Mesothelial cell of epicardium (in vitro differentiated cells): ENCODE results near the gene CACNA1I. TPM values are rescaled to one million over a fixed set of nuclear protein-coding genes. Genes with fewer than 3 reads are reported as not detected.

Source experiments
- DNase-seq, 2 experiments: peaks; one replicate each; pipeline ENCODE4 v3.0.0; 2021; ENCODE audit warnings: low spot score in 2 of 2; ENCODE audit not compliant: unreplicated experiment in 2 of 2
- H3K27ac Mint-ChIP-seq: 2 replicates; pipeline ENCODE4 v1.8.0; 2021; ENCODE audit warnings: mixed read lengths
- H3K27me3 Mint-ChIP-seq: 2 replicates; pipeline ENCODE4 v1.8.0; 2021; ENCODE audit warnings: low read depth, mixed read lengths
- H3K36me3 Mint-ChIP-seq: 2 replicates; pipeline ENCODE4 v1.8.0; 2021; ENCODE audit warnings: mixed read lengths
- H3K4me1 Mint-ChIP-seq: 2 replicates; pipeline ENCODE4 v1.8.0; 2021; ENCODE audit warnings: mixed read lengths
- H3K4me3 Mint-ChIP-seq: 2 replicates; pipeline ENCODE4 v1.8.0; 2021; ENCODE audit warnings: mild to moderate bottlenecking, moderate library complexity, mixed read lengths
- H3K9me3 Mint-ChIP-seq: 2 replicates; pipeline ENCODE4 v1.8.0; 2021; ENCODE audit warnings: mixed read lengths
- total RNA-seq: library from RNA; stranded (reverse); gene quantifications from 3 replicates; pipeline ENCODE4 v1.2.1, GENCODE V29; 2021
- TF ChIP-seq, protein P1 (sequence below): fragments of 200-600 bp; sonication (generic); IDR thresholded peaks from one replicate; pipeline ENCODE4 v1.5.0; 2021; ENCODE audit warnings: antibody characterized with exemption; ENCODE audit not compliant: unreplicated experiment

Gene CACNA1I
- total RNA-seq, 1 donor from 2014 or later, result 0.31 TPM

DNA sequence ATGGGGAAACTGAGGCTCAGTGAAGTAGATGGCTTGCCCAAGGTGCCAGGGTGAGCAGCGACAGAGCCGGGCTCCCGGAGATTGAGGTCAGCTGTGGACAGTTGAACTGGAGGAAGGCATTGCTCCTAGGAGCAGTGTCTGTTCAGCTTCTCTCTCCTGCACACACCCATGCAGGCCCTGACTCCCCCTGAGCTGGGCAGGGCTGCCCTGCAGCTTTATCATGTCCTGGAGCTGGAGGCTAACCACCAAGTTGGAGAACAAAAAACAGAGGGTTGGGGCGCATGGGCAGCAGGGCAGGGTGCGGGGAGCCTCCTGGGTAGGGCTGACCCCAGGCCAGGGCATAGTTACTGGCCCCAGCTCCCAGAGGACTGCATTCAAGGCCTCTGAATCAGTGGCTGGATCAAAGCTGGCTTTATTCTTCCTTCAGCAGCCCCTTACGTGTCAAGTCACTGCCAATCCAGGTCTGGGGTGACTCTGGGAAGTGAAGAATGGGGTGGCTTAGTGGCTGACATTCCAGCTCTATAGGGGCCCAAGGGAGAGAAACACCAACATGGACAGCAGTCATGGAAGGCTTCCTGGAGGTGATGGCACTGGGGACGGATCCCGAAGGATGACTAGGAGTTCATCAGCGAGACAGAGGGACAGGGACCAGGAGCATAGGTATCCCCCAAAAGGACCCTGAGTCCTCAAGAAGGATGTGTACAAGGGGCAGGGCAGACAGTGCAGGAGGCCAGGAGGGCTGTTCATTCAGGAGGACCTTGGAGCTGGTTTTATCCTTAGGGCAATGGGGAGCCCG lies 83.8 kb downstream of the CACNA1I start:
- Mint-ChIP-seq H3K36me3 (no peaks in the 10 kb centered on the region), H3K9me3 (no peaks in the 10 kb centered on the region), H3K4me3 (no peak overlapping the region), H3K4me1 (no peaks in the 10 kb centered on the region), H3K27me3 (peaks cover 41% of the 10 kb centered on the region), H3K27ac (no peak overlapping the region)
- TF ChIP-seq, protein P1, sequence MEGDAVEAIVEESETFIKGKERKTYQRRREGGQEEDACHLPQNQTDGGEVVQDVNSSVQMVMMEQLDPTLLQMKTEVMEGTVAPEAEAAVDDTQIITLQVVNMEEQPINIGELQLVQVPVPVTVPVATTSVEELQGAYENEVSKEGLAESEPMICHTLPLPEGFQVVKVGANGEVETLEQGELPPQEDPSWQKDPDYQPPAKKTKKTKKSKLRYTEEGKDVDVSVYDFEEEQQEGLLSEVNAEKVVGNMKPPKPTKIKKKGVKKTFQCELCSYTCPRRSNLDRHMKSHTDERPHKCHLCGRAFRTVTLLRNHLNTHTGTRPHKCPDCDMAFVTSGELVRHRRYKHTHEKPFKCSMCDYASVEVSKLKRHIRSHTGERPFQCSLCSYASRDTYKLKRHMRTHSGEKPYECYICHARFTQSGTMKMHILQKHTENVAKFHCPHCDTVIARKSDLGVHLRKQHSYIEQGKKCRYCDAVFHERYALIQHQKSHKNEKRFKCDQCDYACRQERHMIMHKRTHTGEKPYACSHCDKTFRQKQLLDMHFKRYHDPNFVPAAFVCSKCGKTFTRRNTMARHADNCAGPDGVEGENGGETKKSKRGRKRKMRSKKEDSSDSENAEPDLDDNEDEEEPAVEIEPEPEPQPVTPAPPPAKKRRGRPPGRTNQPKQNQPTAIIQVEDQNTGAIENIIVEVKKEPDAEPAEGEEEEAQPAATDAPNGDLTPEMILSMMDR, result no peak
- DNase-seq, result no peak

DNA sequence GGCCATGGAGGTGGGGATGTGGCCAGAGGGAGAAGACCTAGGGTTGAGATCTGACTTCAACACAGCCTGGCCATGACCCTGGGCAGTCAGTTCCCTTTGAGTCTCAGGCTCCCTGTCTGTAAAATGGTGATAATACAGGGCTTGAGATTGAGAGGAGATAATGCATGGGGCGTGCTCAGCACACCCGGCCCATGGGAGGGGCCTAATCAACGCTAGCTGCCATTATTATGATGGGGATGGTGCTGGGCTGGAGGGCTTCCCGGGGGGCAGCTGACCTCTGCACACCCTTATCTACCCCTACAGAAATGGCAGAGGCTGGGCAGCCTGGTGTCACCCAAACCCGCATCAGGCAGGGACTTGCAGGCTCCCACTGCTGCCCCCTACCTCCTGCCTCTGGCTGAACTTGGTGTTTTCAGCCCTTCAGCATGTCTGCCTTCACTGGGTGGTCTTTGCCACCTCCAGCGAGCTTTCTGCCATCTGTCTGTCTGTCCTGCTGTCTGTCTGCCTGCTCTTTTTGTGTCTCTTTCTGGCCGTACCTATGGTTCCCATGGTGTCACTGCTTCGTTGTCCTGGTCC lies 84.5 kb downstream of the CACNA1I start:
- H3K4me1 Mint-ChIP-seq, result no peaks in the 10 kb centered on the region
- no peaks in the 10 kb centered on the region for H3K36me3 Mint-ChIP-seq
- no peak overlapping the region for H3K4me3 Mint-ChIP-seq
- no peak for DNase-seq
- H3K27ac Mint-ChIP-seq, result no peak overlapping the region
- H3K27me3 Mint-ChIP-seq, result peaks cover 49% of the 10 kb centered on the region
- H3K9me3 Mint-ChIP-seq, result no peaks in the 10 kb centered on the region
- TF ChIP-seq, protein P1, result no peak

DNA sequence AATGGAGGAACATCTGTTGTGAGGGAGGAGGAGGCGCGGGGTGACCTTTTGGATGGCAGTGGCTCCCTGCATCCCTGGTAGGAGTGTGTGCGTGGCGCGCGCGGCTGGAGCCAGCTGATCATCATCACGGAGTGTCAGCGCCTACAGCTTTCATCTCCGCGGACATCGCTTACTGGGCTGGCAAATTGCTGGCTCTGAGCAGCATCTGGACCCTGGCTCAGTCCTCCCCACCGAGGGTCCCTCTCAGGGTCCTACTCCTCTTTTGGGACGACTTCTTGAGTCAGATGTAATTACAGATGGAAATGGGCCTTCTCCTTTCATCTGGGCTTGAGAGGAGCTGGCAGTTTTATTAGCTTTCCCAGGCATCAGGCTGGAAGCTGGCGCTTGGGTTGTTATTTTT lies 85.3 kb downstream of the CACNA1I start:
- TF ChIP-seq, protein P1, result no peak
- no peak overlapping the region for H3K27ac Mint-ChIP-seq
- peaks cover 56% of the 10 kb centered on the region for H3K27me3 Mint-ChIP-seq
- no peak overlapping the region for H3K4me3 Mint-ChIP-seq
- H3K36me3 Mint-ChIP-seq, result no peaks in the 10 kb centered on the region
- no peaks in the 10 kb centered on the region for H3K4me1 Mint-ChIP-seq
- DNase-seq, result no peak
- H3K9me3 Mint-ChIP-seq, result no peaks in the 10 kb centered on the region

DNA sequence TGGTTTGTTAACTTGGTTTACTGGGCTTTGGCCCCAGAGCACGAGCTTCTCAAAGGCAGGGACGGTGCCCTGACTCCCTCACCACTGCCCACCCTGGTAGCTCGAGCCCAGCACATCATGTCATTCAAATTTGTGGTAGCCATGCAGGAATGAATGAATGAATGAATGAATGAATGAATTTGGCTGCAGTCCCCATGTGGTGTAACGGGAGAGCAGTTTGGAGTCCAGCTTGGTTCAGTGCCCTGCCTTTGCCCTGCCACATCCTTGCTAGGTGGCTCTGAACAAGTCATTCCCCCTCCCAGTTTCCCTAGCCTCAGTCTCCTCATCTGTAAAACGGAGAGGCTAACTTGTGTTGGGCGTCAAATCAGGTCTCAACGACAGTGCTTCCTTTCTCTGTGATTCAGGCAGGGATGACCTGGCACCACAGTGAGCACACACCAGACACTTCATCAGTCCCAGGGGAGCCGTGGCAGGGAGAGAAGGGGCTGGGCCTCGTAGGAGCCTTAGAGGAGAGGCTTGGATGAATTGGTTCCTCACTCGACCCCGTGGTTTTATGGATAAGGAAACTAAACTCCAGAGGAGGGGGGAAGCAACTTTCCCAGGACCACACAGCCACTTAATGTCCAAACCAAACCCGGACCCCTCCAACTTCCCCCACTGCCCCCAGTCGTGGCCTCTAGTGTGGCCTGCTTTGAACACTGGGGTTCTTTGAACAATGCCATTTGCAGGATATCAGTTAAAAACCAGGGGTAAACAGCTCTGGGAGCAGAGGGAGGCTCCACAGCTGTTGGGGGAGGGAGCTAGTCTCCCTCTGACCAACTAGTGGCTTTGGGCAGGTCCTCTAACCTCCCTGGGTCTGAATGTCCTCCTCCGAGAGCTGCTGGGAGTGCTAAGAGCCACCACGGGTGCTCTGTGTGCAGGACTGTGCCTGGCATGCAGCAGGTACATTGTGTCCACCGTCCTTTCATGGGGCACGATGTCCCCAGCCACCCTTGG lies 86.2 kb downstream of the CACNA1I start:
- no peak for DNase-seq
- TF ChIP-seq, protein P1, result no peak
- H3K4me1 Mint-ChIP-seq, result no peaks in the 10 kb centered on the region
- no peaks in the 10 kb centered on the region for H3K36me3 Mint-ChIP-seq
- peaks cover 66% of the 10 kb centered on the region for H3K27me3 Mint-ChIP-seq
- no peaks in the 10 kb centered on the region for H3K9me3 Mint-ChIP-seq
- no peak overlapping the region for H3K27ac Mint-ChIP-seq
- H3K4me3 Mint-ChIP-seq, result no peak overlapping the region

DNA sequence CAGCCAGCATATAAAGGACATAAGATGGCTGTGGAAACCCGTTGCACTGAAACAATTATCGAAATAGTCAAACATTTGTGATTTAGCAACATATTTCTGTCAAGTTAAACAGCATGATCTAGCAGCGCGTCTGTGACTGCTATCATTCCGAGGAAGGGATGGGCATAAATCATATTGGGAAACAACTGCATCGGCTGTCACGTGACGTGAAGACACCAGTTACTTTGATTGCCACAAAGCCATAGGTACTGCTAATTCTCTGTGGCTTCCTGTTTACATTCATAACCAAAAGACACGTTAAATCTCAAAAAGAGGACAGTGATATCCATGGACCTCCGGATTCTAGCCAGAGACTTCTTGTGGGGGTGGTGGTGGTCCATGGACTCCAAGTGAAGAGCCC lies 87.8 kb downstream of the CACNA1I start:
- H3K4me1 Mint-ChIP-seq, result peaks cover 5% of the 10 kb centered on the region
- TF ChIP-seq, protein P1, result no peak
- no peak overlapping the region for H3K27ac Mint-ChIP-seq
- peaks cover 76% of the 10 kb centered on the region for H3K27me3 Mint-ChIP-seq
- no peak overlapping the region for H3K4me3 Mint-ChIP-seq
- H3K9me3 Mint-ChIP-seq, result no peaks in the 10 kb centered on the region
- DNase-seq, result no peak
- no peaks in the 10 kb centered on the region for H3K36me3 Mint-ChIP-seq
